GM13977 (cell line): Measurements from ENCODE around the gene BTBD10.

Experiments
- DNase-seq: peaks from one replicate; pipeline ENCODE4 v3.0.0; 2012; ENCODE audit warnings: low spot score
- in situ Hi-C: fragments of 300-500 bp; cut with MboI; formaldehyde crosslinking; loops from one replicate; pipeline ENCODE4 v1.12.0; 2022; ENCODE audit warnings: low sequenced_read_pairs, low pct_unique_long_range_greater_than_20kb, mixed read lengths, inconsistent platforms; ENCODE audit not compliant: unreplicated experiment
- TF ChIP-seq, protein P1 (sequence below): IDR thresholded peaks from 2 replicates; pipeline ENCODE4 v1.5.1; 2012; ENCODE audit warnings: mild to moderate bottlenecking, control low read depth; ENCODE audit not compliant: insufficient read depth; ENCODE audit errors: extremely low read depth, missing control alignments

Gene BTBD10

DNA sequence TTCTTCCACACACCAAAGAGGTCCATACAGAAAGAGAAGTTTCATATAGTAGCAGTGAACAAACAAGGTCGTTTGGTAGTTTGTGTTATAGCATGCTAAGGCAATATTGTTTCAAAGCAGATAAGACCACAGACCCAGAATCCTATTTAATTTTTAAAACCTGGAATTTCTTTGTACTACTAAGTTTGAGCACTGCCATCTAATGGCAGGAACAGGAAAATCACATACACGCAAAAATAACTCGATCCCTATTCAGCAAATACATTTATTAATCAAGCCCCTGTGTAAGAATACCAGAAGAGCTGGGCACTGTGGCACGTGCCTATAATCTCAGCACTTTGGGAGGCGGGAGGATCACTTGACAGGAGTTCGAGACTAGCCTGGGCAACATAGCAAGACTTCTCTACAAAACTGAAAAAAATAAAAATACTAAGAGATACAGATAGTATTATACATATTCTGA is 2.9 kb upstream of the BTBD10 start:
- in situ Hi-C loops, result no loop called here
- TF ChIP-seq, protein P1, sequence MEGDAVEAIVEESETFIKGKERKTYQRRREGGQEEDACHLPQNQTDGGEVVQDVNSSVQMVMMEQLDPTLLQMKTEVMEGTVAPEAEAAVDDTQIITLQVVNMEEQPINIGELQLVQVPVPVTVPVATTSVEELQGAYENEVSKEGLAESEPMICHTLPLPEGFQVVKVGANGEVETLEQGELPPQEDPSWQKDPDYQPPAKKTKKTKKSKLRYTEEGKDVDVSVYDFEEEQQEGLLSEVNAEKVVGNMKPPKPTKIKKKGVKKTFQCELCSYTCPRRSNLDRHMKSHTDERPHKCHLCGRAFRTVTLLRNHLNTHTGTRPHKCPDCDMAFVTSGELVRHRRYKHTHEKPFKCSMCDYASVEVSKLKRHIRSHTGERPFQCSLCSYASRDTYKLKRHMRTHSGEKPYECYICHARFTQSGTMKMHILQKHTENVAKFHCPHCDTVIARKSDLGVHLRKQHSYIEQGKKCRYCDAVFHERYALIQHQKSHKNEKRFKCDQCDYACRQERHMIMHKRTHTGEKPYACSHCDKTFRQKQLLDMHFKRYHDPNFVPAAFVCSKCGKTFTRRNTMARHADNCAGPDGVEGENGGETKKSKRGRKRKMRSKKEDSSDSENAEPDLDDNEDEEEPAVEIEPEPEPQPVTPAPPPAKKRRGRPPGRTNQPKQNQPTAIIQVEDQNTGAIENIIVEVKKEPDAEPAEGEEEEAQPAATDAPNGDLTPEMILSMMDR, result peak; percentile 56

DNA sequence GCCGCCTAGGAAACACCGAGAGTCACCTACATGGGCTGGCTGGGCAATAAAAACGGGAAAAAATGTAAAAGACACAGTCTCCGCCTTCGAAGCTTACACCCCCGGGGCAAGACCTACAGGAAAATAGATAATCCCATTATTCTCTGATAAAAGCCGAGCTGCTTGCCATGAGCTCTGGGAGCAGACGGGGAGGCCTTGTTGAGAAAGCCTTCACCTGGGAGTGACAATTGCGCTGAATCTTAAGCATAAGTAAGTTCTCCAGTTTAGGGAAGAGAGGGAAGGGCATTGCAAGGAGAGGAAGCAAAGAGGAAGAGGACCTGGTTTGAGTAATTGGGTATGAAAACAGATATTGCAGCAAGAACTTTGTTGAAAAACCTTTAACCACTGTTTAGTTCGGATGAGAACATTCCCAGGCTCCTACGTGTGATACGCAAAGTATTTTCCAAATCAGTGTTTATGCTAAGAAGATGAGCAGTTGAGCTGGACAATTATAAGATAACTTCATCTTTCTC is 813 bp upstream of the BTBD10 start:
- no peak for DNase-seq
- TF ChIP-seq, protein P1, result no peak
- in situ Hi-C loops, result no loop called here

More for the DNA sequence above, 2.9 kb upstream of the BTBD10 start:
- peak; percentile 40 for DNase-seq

DNA sequence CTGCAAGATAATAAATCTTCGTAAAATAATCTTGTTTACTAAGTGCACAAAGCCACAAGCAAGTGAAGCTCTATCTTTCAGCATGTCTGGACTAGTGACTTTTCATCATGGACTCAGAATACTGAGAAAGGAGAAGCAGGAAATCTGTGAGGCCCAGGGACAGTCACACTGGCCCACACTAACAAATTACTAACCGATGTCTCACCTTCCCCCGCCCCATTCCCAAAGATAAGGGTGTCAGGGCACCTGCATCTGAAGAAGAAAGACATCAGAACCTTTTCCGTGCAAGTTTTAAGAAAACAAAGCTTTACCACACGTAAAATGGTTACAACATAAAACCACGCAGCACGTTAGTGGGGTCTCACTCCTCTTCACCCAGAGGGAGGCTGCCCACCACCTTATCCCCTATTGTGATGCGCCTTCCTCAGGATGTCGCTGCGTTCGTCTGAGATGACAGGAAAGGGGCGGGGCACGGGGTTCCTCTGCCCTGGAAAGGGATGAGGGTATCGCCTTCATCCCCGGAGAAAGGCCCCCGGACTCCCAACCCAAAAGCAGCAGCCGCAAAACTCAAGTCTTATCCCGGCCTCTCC is 616 bp downstream of the BTBD10 start:
- TF ChIP-seq, protein P1, result no peak
- DNase-seq, result peak; percentile 40
- in situ Hi-C loops, result no loop called here

DNA sequence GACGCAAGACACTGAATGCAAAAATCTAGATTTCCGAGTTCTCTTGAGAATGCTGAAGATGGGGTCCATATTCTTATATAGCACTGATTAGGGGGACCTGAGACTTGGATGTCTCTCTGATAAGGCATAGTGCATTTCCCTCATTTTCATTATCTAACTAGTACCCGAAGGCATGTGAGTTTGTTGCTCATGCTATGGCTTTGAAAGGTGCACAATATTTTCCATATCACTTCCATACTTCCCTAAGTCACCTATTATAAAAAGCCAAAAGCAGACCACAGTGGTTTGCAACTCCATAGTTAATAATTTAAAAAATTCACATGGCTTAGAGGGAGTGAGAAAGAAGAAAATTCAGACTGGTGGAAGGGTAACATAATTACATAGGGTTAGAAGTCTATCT is 1.7 kb downstream of the BTBD10 start:
- in situ Hi-C loops, result no loop called here
- TF ChIP-seq, protein P1, result no peak
- DNase-seq, result no peak

DNA sequence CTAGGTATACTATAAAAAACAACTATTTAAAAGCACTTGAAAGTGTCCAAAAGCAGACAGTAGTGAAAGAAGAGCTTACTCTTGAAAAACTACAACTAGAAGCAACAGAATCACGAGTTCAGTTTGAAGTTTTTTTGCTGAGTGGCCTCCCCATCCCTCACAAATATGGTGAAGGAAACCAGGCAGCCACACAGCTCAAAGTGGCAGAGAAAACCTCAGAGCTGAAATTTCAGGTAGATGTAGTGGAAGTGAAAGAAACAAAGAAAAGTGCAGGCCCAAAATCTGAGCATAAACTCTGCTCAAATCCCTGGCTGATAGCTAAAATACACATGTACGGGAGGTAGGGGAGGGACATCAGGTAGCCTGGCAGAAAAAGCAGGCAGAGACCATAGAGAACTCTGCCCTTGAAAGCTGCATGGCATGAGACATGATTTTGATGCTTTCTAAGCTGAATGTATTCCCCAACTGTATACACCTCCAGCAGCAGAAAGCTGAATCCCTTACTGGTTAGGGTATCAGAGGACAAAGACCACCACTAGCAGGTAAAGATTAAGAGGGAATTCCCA is 12.1 kb downstream of the BTBD10 start:
- in situ Hi-C loops, result no loop called here
- TF ChIP-seq, protein P1, result no peak
- DNase-seq, result no peak

DNA sequence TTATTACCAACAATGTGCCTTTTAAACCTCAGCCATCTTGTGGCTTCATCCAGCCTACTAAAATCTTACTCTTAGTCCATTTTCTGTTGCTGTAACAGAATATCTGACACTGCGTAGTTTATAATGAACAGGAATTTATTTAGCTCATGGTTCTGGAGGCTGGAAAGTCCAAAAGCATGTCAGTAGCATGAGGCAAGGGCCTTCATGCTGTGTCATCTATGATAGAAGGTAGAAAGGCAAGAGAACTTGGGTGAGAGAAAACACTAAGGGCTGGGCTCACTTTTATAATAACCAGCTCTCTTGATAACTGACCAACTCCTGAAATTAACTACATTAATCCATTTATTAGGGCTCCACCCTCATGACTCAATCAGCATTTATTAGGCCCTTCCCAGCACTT is 13.5 kb downstream of the BTBD10 start:
- TF ChIP-seq, protein P1, result no peak
- in situ Hi-C loops, result no loop called here
- DNase-seq, result no peak

DNA sequence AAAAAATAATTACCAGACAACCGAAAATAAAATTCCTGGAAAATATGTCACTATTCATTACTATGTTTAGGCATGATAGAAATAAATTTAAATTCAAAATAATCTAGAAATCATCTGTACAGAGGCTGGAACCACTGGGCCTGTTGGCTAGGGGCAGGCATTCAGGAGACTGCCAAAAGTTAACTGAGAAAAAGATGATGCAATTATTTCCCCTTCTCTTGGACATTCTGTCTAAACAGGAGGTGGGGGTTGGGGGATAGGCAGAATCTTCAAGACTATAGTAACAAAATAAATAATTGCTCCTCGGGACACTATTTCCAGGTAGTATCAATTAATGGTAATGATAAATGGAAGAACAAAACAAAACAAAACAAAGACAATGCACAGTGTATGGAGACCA is 14.1 kb downstream of the BTBD10 start:
- DNase-seq, result no peak
- TF ChIP-seq, protein P1, result no peak
- in situ Hi-C loops, result no loop called here
